Osteoblast (primary cell): ENCODE results near the gene GCAT. TPM values are rescaled to one million over a fixed set of nuclear protein-coding genes. Genes with fewer than 3 reads are reported as not detected.
A peak's percentile ranks its signal among the peaks of the same experiment; 100 is the strongest.

ENCODE experiments used
- DNase-seq: peaks from one replicate; pipeline ENCODE4 v3.0.0; 2011; ENCODE audit warnings: low spot score, mixed read lengths; ENCODE audit not compliant: insufficient read length; ENCODE audit errors: missing footprints
- H2AFZ ChIP-seq: 2 replicates; pipeline ENCODE4 v1.6.0; 2011; ENCODE audit warnings: mild to moderate bottlenecking, low read length
- H3K27ac ChIP-seq: 2 replicates; pipeline ENCODE4 v1.5.1; 2011; ENCODE audit warnings: mild to moderate bottlenecking, low read depth, low read length, moderate library complexity
- H3K27me3 ChIP-seq: 2 replicates; pipeline ENCODE4 v1.6.0; 2012; ENCODE audit warnings: mild to moderate bottlenecking, control low read depth, inconsistent platforms, low read length, moderate library complexity; ENCODE audit not compliant: insufficient read depth
- H3K36me3 ChIP-seq: 2 replicates; pipeline ENCODE4 v1.5.1; 2011; ENCODE audit warnings: mild to moderate bottlenecking, low read length, control low read depth, moderate library complexity; ENCODE audit not compliant: insufficient read depth
- H3K4me1 ChIP-seq: 2 replicates; pipeline ENCODE4 v1.5.1; 2011; ENCODE audit warnings: mild to moderate bottlenecking, low read length, control low read depth, moderate library complexity; ENCODE audit not compliant: insufficient read depth
- H3K4me2 ChIP-seq: 2 replicates; pipeline ENCODE4 v1.6.0; 2011; ENCODE audit warnings: mild to moderate bottlenecking, low read length; ENCODE audit not compliant: insufficient read depth
- H3K4me3 ChIP-seq: fragments of 200-600 bp; sonication (generic); 3 replicates; pipeline ENCODE4 v1.5.1; 2012; ENCODE audit warnings: mild to moderate bottlenecking, low read length, inconsistent platforms; ENCODE audit not compliant: insufficient read depth
- H3K79me2 ChIP-seq: 2 replicates; pipeline ENCODE4 v1.6.0; 2012; ENCODE audit warnings: mild to moderate bottlenecking, low read length, control low read depth, inconsistent platforms; ENCODE audit not compliant: insufficient read depth
- H3K9me3 ChIP-seq: 2 replicates; pipeline ENCODE4 v1.5.1; 2011; ENCODE audit warnings: low read depth, low read length, control low read depth
- H4K20me1 ChIP-seq: 2 replicates; pipeline ENCODE4 v1.6.0; 2012; ENCODE audit warnings: mild to moderate bottlenecking, low read length, control low read depth; ENCODE audit not compliant: insufficient read depth
- total RNA-seq: library from RNA; depleted of rRNA; stranded (reverse); fragments of >200 nt; gene quantifications from 2 replicates; pipeline ENCODE4 v1.2.3, GENCODE V29; 2012
- TF ChIP-seq, protein P1 (sequence below): IDR thresholded peaks from 2 replicates; pipeline ENCODE4 v1.5.1; 2011; ENCODE audit warnings: mild to moderate bottlenecking, low read depth, low read length, moderate library complexity; ENCODE audit errors: extremely low read depth

GCAT gene
- total RNA-seq, 1 donor = 26.8 TPM

DNA sequence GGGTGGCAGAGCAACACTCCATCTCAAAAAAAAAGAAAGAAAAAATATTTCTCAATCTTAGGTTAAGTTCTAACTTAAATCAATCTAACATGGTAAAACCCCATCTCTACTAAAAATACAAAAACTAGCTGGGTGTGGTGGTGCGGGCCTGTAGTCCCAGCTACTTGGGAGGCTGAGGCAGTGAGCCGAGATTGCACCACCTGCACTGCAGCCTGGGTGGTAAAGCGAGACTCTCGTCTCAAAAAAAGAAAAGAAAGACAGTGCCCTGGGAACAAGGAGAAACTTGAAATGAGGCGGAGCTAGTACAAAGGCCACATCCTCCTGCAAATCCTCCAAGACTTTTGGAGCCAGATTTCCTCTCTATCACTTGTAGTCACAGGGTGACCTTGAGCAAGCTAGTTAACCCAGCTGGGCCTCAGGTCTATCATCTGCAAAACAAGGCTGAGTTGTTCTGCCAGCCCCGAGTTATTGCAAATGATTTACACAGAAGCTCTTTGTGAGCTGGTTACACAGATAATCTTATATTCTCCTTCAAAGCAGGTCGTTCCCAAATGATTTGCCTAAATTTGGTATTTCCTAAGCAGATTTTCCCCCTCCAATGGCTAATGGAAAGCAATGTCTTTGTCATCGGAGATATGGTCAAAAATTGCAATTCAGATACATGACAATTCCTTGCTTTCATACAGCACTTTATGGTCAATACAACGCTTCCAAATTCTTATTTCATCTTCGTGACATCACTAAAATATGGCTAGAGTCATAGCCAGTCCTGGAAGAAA, 34.5 kb downstream of the GCAT start:
- no peak overlapping the region for H3K4me3 ChIP-seq
- peak overlapping the region; percentile 93 for H3K4me2 ChIP-seq
- H3K27me3 ChIP-seq = no peaks in the 10 kb centered on the region
- peak overlapping the region; percentile 27 for H3K27ac ChIP-seq
- TF ChIP-seq, protein P1, sequence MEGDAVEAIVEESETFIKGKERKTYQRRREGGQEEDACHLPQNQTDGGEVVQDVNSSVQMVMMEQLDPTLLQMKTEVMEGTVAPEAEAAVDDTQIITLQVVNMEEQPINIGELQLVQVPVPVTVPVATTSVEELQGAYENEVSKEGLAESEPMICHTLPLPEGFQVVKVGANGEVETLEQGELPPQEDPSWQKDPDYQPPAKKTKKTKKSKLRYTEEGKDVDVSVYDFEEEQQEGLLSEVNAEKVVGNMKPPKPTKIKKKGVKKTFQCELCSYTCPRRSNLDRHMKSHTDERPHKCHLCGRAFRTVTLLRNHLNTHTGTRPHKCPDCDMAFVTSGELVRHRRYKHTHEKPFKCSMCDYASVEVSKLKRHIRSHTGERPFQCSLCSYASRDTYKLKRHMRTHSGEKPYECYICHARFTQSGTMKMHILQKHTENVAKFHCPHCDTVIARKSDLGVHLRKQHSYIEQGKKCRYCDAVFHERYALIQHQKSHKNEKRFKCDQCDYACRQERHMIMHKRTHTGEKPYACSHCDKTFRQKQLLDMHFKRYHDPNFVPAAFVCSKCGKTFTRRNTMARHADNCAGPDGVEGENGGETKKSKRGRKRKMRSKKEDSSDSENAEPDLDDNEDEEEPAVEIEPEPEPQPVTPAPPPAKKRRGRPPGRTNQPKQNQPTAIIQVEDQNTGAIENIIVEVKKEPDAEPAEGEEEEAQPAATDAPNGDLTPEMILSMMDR = no peak
- peaks cover 25% of the 10 kb centered on the region for H3K36me3 ChIP-seq
- peaks cover 36% of the 10 kb centered on the region for H3K79me2 ChIP-seq
- peak; percentile 18 for DNase-seq
- no peak overlapping the region for H2AFZ ChIP-seq
- H4K20me1 ChIP-seq = peaks cover 23% of the 10 kb centered on the region
- peaks cover 12% of the 10 kb centered on the region for H3K4me1 ChIP-seq
- no peaks in the 10 kb centered on the region for H3K9me3 ChIP-seq

DNA sequence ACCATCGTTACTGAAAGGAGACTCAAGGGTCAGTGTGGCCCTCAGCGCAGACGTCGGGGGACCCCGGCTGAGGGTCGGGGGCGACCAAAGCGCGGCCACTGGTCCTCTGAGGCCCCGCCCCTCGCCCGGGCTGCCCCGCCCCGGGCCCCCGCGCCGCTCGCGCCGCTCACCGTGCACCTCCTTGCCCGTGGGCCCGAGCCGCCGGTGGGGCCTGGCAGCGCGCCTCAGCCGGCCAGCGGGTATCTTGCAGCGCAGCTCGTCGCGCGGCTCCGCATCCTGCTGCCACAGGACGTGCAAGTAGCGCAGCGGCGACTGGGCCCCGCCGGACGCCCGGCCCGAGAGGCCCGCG, 36.0 kb downstream of the GCAT start:
- Histone ChIP-seq H3K4me3 (peak overlapping the region; percentile 92), H3K27ac (peak overlapping the region; percentile 71), H4K20me1 (peaks cover 19% of the 10 kb centered on the region), H2AFZ (peak overlapping the region; percentile 85), H3K79me2 (peaks cover 39% of the 10 kb centered on the region), H3K4me2 (peak overlapping the region; percentile 93), H3K27me3 (no peaks in the 10 kb centered on the region), H3K4me1 (peaks cover 12% of the 10 kb centered on the region), H3K36me3 (peaks cover 12% of the 10 kb centered on the region), H3K9me3 (no peaks in the 10 kb centered on the region)
- TF ChIP-seq, protein P1 = no peak
- peak; percentile 93 for DNase-seq

- H3K4me3 ChIP-seq = peak overlapping the region; percentile 92
- peaks cover 19% of the 10 kb centered on the region for H4K20me1 ChIP-seq
- H2AFZ ChIP-seq = peak overlapping the region; percentile 70
- peaks cover under 1% of the 10 kb centered on the region for H3K36me3 ChIP-seq
- TF ChIP-seq, protein P1 = no peak
- no peak for DNase-seq
- peaks cover 14% of the 10 kb centered on the region for H3K4me1 ChIP-seq
- H3K27me3 ChIP-seq = no peaks in the 10 kb centered on the region
- no peaks in the 10 kb centered on the region for H3K9me3 ChIP-seq
- H3K79me2 ChIP-seq = peaks cover 42% of the 10 kb centered on the region
- H3K27ac ChIP-seq = peak overlapping the region; percentile 26
- peak overlapping the region; percentile 93 for H3K4me2 ChIP-seq
Observed at GRCh38 chr22:37844904-37845329, 37.2 kb downstream of the GCAT start.

- H3K36me3 ChIP-seq = peaks cover 10% of the 10 kb centered on the region
- no peak overlapping the region for H3K4me2 ChIP-seq
- H4K20me1 ChIP-seq = peaks cover 16% of the 10 kb centered on the region
- H3K27ac ChIP-seq = no peak overlapping the region
- DNase-seq = no peak
- H3K9me3 ChIP-seq = no peaks in the 10 kb centered on the region
- H3K79me2 ChIP-seq = peaks cover 47% of the 10 kb centered on the region
- no peak overlapping the region for H3K4me3 ChIP-seq
- H3K27me3 ChIP-seq = no peaks in the 10 kb centered on the region
- H3K4me1 ChIP-seq = peaks cover 21% of the 10 kb centered on the region
- no peak overlapping the region for H2AFZ ChIP-seq
- TF ChIP-seq, protein P1 = no peak
Observed at GRCh38 chr22:37846433-37846832, 38.7 kb downstream of the GCAT start.
